H9 (cell line): ENCODE results near the gene SCN5A. TPM values are rescaled to one million over a fixed set of nuclear protein-coding genes. Genes with fewer than 3 reads are reported as not detected.

Experiments used
- DNase-seq: peaks from one replicate; pipeline ENCODE4 v3.0.0-alpha.2; 2017
- H2AFZ ChIP-seq: one replicate; pipeline ENCODE4 v1.6.1; 2013; ENCODE audit warnings: mild to moderate bottlenecking, low read length, control low read depth, moderate library complexity
- H2AK5ac ChIP-seq: 2 replicates; pipeline ENCODE4 v1.6.1; 2013; ENCODE audit warnings: low read length, control low read depth, mixed read lengths; ENCODE audit not compliant: insufficient read length
- H2BK120ac ChIP-seq: one replicate; pipeline ENCODE4 v1.6.1; 2013; ENCODE audit warnings: low read depth, mild to moderate bottlenecking, low read length, control low read depth, inconsistent platforms; ENCODE audit not compliant: poor library complexity, severe bottlenecking
- H2BK12ac ChIP-seq: 2 replicates; pipeline ENCODE4 v1.6.1; 2013; ENCODE audit warnings: low read length, control low read depth, mixed read lengths, low read depth; ENCODE audit not compliant: insufficient read length
- H2BK15ac ChIP-seq: 2 replicates; pipeline ENCODE4 v1.6.1; 2013; ENCODE audit warnings: low read depth, low read length, control low read depth
- H2BK20ac ChIP-seq: one replicate; pipeline ENCODE4 v1.6.1; 2013; ENCODE audit warnings: low read depth, mild to moderate bottlenecking, low read length, control low read depth, inconsistent platforms; ENCODE audit not compliant: poor library complexity, severe bottlenecking
- H2BK5ac ChIP-seq: 2 replicates; pipeline ENCODE4 v1.6.1; 2013; ENCODE audit warnings: low read length, control low read depth, mixed read lengths; ENCODE audit not compliant: insufficient read length
- H3K14ac ChIP-seq: 2 replicates; pipeline ENCODE4 v1.6.1; 2013; ENCODE audit warnings: low read length, control low read depth; ENCODE audit not compliant: insufficient read depth
- H3K18ac ChIP-seq: 2 replicates; pipeline ENCODE4 v1.6.1; 2013; ENCODE audit warnings: low read depth, mild to moderate bottlenecking, mixed read lengths, low read length, control low read depth; ENCODE audit not compliant: insufficient read length
- H3K23ac ChIP-seq: 2 replicates; pipeline ENCODE4 v1.6.1; 2013; ENCODE audit warnings: low read length, control low read depth, mixed read lengths, low read depth; ENCODE audit not compliant: insufficient read length
- H3K23me2 ChIP-seq: 2 replicates; pipeline ENCODE4 v1.6.1; 2013; ENCODE audit warnings: low read depth, mild to moderate bottlenecking, mixed read lengths, low read length, control low read depth; ENCODE audit not compliant: insufficient read length, poor library complexity, severe bottlenecking
- H3K27ac ChIP-seq: 2 replicates; pipeline ENCODE4 v1.5.1; 2013; ENCODE audit warnings: low read length, control low read depth, mixed read lengths, low read depth; ENCODE audit not compliant: insufficient read length
- H3K27me3 ChIP-seq: 2 replicates; pipeline ENCODE4 v1.6.1; 2013; ENCODE audit warnings: low read length, control low read depth, inconsistent platforms; ENCODE audit not compliant: insufficient read depth
- H3K4ac ChIP-seq: 2 replicates; pipeline ENCODE4 v1.6.1; 2013; ENCODE audit warnings: low read depth, mild to moderate bottlenecking, control low read depth, inconsistent platforms, low read length, moderate library complexity
- H3K4me1 ChIP-seq: 2 replicates; pipeline ENCODE4 v1.6.1; 2013; ENCODE audit warnings: low read length, control low read depth, inconsistent platforms; ENCODE audit not compliant: insufficient read depth
- H3K4me2 ChIP-seq: 2 replicates; pipeline ENCODE4 v1.6.1; 2013; ENCODE audit warnings: low read length, control low read depth, mixed read lengths; ENCODE audit not compliant: insufficient read length, insufficient read depth
- H3K56ac ChIP-seq: 2 replicates; pipeline ENCODE4 v1.6.1; 2013; ENCODE audit warnings: low read depth, mild to moderate bottlenecking, mixed read lengths, low read length, control low read depth; ENCODE audit not compliant: insufficient read length
- H3K79me1 ChIP-seq: 2 replicates; pipeline ENCODE4 v1.6.1; 2013; ENCODE audit warnings: low read depth, mild to moderate bottlenecking, moderate library complexity, low read length, control low read depth, inconsistent platforms; ENCODE audit not compliant: insufficient read depth, poor library complexity, severe bottlenecking
- H3K79me2 ChIP-seq: 2 replicates; pipeline ENCODE4 v1.6.1; 2013; ENCODE audit warnings: low read length, control low read depth, inconsistent platforms; ENCODE audit not compliant: insufficient read depth
- H3K9ac ChIP-seq: 2 replicates; pipeline ENCODE4 v1.6.1; 2013; ENCODE audit warnings: low read length, control low read depth, mixed read lengths; ENCODE audit not compliant: insufficient read length; ENCODE audit errors: extremely low read depth
- H3K9me3 ChIP-seq: one replicate; pipeline ENCODE4 v1.6.1; 2013; ENCODE audit warnings: low read depth, low read length, inconsistent platforms; ENCODE audit not compliant: control insufficient read depth
- H3T11ph ChIP-seq: one replicate; pipeline ENCODE4 v1.6.1; 2013; ENCODE audit warnings: mild to moderate bottlenecking, low read length, control low read depth, inconsistent platforms
- H4K20me1 ChIP-seq: one replicate; pipeline ENCODE4 v1.6.1; 2013; ENCODE audit not compliant: control insufficient read depth, insufficient read length, insufficient read depth
- H4K5ac ChIP-seq: 2 replicates; pipeline ENCODE4 v1.6.1; 2013; ENCODE audit warnings: low read depth, mild to moderate bottlenecking, mixed read lengths, low read length, control low read depth; ENCODE audit not compliant: insufficient read length
- H4K8ac ChIP-seq: replicated peaks from 2 replicates; pipeline ENCODE4 v1.6.1; 2013; ENCODE audit warnings: low read length, control low read depth, mixed read lengths, low read depth; ENCODE audit not compliant: insufficient read length
- H4K91ac ChIP-seq: 2 replicates; pipeline ENCODE4 v1.6.1; 2013; ENCODE audit warnings: low read depth, mild to moderate bottlenecking, moderate library complexity, mixed read lengths, low read length, control low read depth; ENCODE audit not compliant: insufficient read length
- H3K27ac Mint-ChIP-seq, 3 experiments: 2 replicates in 2 of 3; 3 replicates in 1 of 3; pipeline ENCODE4 v1.8.0; 2020 to 2021; ENCODE audit warnings: mixed read lengths in 3 of 3, mild to moderate bottlenecking in 1 of 3, moderate library complexity in 1 of 3
- H3K27me3 Mint-ChIP-seq: 2 replicates; pipeline ENCODE4 v1.8.0; 2021; ENCODE audit warnings: low read depth, mild to moderate bottlenecking, moderate library complexity, mixed read lengths
- H3K36me3 Mint-ChIP-seq, 3 experiments: 2 replicates in 2 of 3; 3 replicates in 1 of 3; pipeline ENCODE4 v1.8.0; 2020 to 2021; ENCODE audit warnings: low read depth in 3 of 3, mixed read lengths in 3 of 3; ENCODE audit not compliant: insufficient read depth in 1 of 3
- H3K4me1 Mint-ChIP-seq, 2 experiments: 2 replicates each; pipeline ENCODE4 v1.8.0; 2020; ENCODE audit warnings: mixed read lengths in 2 of 2
- H3K4me3 Mint-ChIP-seq, 2 experiments: 2 replicates in 1 of 2; 3 replicates in 1 of 2; pipeline ENCODE4 v1.8.0; 2020 to 2021; ENCODE audit warnings: mild to moderate bottlenecking in 2 of 2, mixed read lengths in 2 of 2, moderate library complexity in 1 of 2
- H3K9me3 Mint-ChIP-seq, 2 experiments: 2 replicates in 1 of 2; 3 replicates in 1 of 2; pipeline ENCODE4 v1.8.0; 2020; ENCODE audit warnings: mild to moderate bottlenecking in 2 of 2, mixed read lengths in 2 of 2, moderate library complexity in 1 of 2
- WGBS: extraction: QIAGEN DNeasy Blood & Tissue Kit; methylation state at CpG from one replicate; pipeline ENCODE4 v1.1.7; 2013; ENCODE audit warnings: missing lambda C conversion rate, low lambda C conversion rate, mixed read lengths; ENCODE audit not compliant: insufficient read length; ENCODE audit errors: extremely low coverage; 5-methylcytosine and 5-hydroxymethylcytosine counted together
- total RNA-seq: library from RNA; stranded (reverse); gene quantifications from 2 replicates; pipeline ENCODE4 v1.2.1, GENCODE V29; 2021
- TF ChIP-seq, protein P1 (sequence below): fragments of 200-600 bp; sonication (generic); conservative IDR thresholded peaks from 3 replicates; pipeline ENCODE4 v1.8.0; 2021; ENCODE audit warnings: antibody characterized with exemption, mild to moderate bottlenecking

SCN5A gene
- total RNA-seq, 1 experiment from 2014 or later, result 6.5 TPM

DNA sequence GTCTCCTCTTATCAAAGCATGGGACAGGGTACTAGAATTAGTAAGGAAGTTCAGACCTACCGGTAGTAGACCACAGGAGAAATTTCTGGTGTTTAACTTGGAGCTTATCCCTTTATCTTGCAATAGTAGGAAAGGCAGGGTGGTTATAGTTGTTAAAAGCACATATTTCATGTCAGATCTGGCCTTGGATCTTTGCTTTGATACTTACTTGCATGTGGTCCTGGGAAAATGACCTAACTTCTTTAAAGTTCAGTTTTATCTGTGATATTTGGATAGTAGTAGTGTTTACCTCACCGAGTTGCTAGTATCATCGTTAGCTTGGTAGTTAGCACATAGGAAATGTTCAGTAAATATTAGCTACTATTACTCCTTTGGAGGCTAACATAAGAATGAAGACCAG is 137.9 kb downstream of the SCN5A start:
- Histone ChIP-seq H3K79me2 (no peaks in the 10 kb centered on the region), H2BK120ac (no peak overlapping the region), H3K9ac (no peak overlapping the region), H2AFZ (no peak overlapping the region), H3K4ac (no peak overlapping the region), H2BK20ac (no peak overlapping the region), H3K9me3 (no peaks in the 10 kb centered on the region), H2BK15ac (no peak overlapping the region), H3K56ac (no peak overlapping the region), H3K79me1 (no peaks in the 10 kb centered on the region), H3K4me1 (no peaks in the 10 kb centered on the region), H4K91ac (no peak overlapping the region), H3K4me2 (no peak overlapping the region), H2BK12ac (no peak overlapping the region), H3K27me3 (no peaks in the 10 kb centered on the region), H3K14ac (no peak overlapping the region), H4K5ac (no peak overlapping the region), H2AK5ac (no peak overlapping the region), H4K8ac (no peak overlapping the region), H4K20me1 (no peaks in the 10 kb centered on the region), H3K23me2 (no peaks in the 10 kb centered on the region), H3K23ac (no peak overlapping the region), H3K18ac (no peak overlapping the region), H3T11ph (no peak overlapping the region), H2BK5ac (no peak overlapping the region), H3K27ac (no peak overlapping the region)
- H3K9me3 Mint-ChIP-seq, result no peaks in the 10 kb centered on the region
- H3K4me1 Mint-ChIP-seq, result no peaks in the 10 kb centered on the region
- no peak for DNase-seq
- TF ChIP-seq, protein P1, sequence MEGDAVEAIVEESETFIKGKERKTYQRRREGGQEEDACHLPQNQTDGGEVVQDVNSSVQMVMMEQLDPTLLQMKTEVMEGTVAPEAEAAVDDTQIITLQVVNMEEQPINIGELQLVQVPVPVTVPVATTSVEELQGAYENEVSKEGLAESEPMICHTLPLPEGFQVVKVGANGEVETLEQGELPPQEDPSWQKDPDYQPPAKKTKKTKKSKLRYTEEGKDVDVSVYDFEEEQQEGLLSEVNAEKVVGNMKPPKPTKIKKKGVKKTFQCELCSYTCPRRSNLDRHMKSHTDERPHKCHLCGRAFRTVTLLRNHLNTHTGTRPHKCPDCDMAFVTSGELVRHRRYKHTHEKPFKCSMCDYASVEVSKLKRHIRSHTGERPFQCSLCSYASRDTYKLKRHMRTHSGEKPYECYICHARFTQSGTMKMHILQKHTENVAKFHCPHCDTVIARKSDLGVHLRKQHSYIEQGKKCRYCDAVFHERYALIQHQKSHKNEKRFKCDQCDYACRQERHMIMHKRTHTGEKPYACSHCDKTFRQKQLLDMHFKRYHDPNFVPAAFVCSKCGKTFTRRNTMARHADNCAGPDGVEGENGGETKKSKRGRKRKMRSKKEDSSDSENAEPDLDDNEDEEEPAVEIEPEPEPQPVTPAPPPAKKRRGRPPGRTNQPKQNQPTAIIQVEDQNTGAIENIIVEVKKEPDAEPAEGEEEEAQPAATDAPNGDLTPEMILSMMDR, result no peak
- no peaks in the 10 kb centered on the region for H3K27me3 Mint-ChIP-seq
- no peak overlapping the region for H3K4me3 Mint-ChIP-seq
- peaks cover 14 to 41% (median 23%) of the 10 kb centered on the region in 3 experiments for H3K36me3 Mint-ChIP-seq
- no CpG with 5 or more reads among the region's 3 CpGs for whole genome bisulfite sequencing
- no peak overlapping the region for H3K27ac Mint-ChIP-seq
